ENCODE data around the gene KY.

GRCh38 chr3:134677987-134678308, 27.1 kb upstream of the KY start:
- TF ChIP-seq CTCF (conservative IDR thresholded peaks at IDR 0.05 in 1 of 2, IDR thresholded peaks at IDR 0.05 in 1 of 2; ENCODE audit: low read depth in 1 of 2, low read length in 2 of 2) (no peak), EZH2 (IDR thresholded peaks at IDR 0.05; ENCODE audit: low read length, missing control alignments) (no peak)

Data from fibroblast of lung (primary cell).